ENCODE data around the gene ZSCAN25.

DNA sequence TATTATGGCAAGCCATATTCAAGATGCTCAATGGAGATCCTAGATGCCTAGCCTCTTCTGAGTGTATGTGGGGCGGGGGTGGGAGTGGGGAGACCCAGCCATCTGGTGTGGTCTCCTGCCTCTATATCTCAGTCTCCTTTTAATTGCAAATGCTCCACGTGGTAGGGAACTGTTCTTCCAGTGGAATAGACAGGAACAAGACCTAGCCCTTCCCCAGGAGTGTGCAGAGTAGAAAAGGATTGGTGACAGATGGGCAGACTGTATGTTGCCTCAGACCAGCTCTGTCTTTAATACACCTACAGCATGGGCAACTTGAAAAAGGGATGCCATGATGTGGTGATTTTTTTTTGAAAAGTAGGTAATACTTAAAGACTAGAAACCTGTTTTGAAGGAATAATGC is 50.4 kb downstream of the ZSCAN25 start:
- no peak for TF ChIP-seq EP300 (IDR thresholded peaks at IDR 0.05)
- TF ChIP-seq, protein P1, sequence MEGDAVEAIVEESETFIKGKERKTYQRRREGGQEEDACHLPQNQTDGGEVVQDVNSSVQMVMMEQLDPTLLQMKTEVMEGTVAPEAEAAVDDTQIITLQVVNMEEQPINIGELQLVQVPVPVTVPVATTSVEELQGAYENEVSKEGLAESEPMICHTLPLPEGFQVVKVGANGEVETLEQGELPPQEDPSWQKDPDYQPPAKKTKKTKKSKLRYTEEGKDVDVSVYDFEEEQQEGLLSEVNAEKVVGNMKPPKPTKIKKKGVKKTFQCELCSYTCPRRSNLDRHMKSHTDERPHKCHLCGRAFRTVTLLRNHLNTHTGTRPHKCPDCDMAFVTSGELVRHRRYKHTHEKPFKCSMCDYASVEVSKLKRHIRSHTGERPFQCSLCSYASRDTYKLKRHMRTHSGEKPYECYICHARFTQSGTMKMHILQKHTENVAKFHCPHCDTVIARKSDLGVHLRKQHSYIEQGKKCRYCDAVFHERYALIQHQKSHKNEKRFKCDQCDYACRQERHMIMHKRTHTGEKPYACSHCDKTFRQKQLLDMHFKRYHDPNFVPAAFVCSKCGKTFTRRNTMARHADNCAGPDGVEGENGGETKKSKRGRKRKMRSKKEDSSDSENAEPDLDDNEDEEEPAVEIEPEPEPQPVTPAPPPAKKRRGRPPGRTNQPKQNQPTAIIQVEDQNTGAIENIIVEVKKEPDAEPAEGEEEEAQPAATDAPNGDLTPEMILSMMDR (IDR thresholded peaks at IDR 0.05) = no peak

All from gastroesophageal sphincter (tissue), 3 donors.